Activated T-cell treated with anti-CD3 and anti-CD28 coated beads, Interleukin-2, amount 50 U/mL, for 24 hours (primary cell): ENCODE results near the gene KIAA1217.

ENCODE experiments used
- DNase-seq: peaks from one replicate; pipeline ENCODE4 v3.0.0-alpha.2; 2020
- H3K27ac Mint-ChIP-seq: 2 replicates; pipeline ENCODE4 v1.8.0; 2020; ENCODE audit warnings: mild to moderate bottlenecking, mixed read lengths
- H3K27me3 Mint-ChIP-seq: 2 replicates; pipeline ENCODE4 v1.8.0; 2020; ENCODE audit warnings: mixed read lengths
- H3K36me3 Mint-ChIP-seq: 2 replicates; pipeline ENCODE4 v1.8.0; 2020; ENCODE audit warnings: low read depth, mixed read lengths
- H3K4me1 Mint-ChIP-seq: 2 replicates; pipeline ENCODE4 v1.8.0; 2020; ENCODE audit warnings: low read depth, mixed read lengths
- H3K4me3 Mint-ChIP-seq: 2 replicates; pipeline ENCODE4 v1.8.0; 2020; ENCODE audit warnings: mild to moderate bottlenecking, moderate library complexity, mixed read lengths
- H3K9me3 Mint-ChIP-seq: 2 replicates; pipeline ENCODE4 v1.8.0; 2020; ENCODE audit warnings: mixed read lengths

The KIAA1217 gene

GRCh38 chr10:24197263-24197662, 11.7 kb upstream of the KIAA1217 start:
- Mint-ChIP-seq H3K4me3 (no peak overlapping the region), H3K36me3 (no peaks in the 10 kb centered on the region), H3K4me1 (no peaks in the 10 kb centered on the region), H3K27ac (no peak overlapping the region), H3K27me3 (peaks cover 27% of the 10 kb centered on the region), H3K9me3 (no peaks in the 10 kb centered on the region)
- no peak for DNase-seq

DNA sequence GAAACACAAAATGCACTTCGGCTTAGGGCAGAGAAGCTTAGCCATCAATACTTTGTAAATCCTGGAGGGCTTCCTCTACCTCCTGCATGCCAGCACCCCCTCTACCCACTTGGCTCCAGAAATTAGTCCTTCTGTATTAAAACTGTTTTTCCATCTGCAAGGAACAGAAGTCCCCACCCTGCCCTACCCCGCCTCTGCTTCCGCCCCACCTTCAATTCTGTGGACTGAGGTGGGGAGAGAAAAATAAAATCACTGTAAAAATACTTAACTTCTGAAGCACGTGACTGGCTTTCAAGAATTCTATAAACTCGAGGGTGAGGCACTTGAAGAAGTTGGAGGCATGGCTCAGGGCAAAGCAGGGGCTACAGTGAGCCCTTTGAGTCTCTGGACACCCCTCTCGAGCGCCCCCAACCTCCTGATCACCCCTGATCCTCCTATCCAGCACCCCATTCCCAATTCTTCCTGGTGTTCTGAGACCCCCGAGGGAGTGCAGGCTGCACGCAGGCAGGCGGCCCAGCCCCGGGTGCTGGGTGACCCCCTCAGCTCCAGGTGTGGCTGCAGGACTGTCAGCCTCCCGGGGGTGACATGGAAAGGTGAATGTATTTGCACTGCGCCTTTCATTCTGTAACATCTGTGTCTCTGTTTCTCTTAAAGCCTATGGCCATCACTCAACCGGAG, 7.3 kb upstream of the KIAA1217 start:
- no peak for DNase-seq
- Mint-ChIP-seq H3K36me3 (no peaks in the 10 kb centered on the region), H3K9me3 (no peaks in the 10 kb centered on the region), H3K27ac (no peak overlapping the region), H3K27me3 (peaks cover 39% of the 10 kb centered on the region), H3K4me3 (no peak overlapping the region), H3K4me1 (peaks cover 7% of the 10 kb centered on the region)

GRCh38 chr10:24202181-24202570, 6.8 kb upstream of the KIAA1217 start:
- DNase-seq, result no peak
- Mint-ChIP-seq H3K9me3 (no peaks in the 10 kb centered on the region), H3K4me3 (no peak overlapping the region), H3K27me3 (peaks cover 39% of the 10 kb centered on the region), H3K36me3 (no peaks in the 10 kb centered on the region), H3K27ac (no peak overlapping the region), H3K4me1 (peaks cover 7% of the 10 kb centered on the region)

DNA sequence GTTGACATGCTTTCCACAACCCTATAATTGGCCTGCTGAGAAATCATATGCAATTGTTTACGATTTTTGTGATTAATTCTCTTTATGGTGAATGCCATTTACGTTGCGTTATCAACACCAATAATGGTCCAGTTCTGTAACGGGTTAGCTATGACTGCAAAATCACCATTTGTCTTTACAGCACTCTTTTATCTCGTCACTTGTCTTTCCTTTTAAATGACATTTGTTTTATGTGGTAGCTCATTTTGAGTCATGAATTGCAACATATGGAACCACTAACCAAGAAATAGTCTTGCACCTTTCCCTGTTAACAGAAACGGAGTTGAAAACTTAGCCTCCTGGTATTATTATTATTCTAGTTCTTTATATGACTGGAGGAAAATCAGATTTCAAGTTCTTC, 3.1 kb upstream of the KIAA1217 start:
- no peak overlapping the region for H3K27ac Mint-ChIP-seq
- peaks cover 2% of the 10 kb centered on the region for H3K9me3 Mint-ChIP-seq
- no peak for DNase-seq
- H3K4me1 Mint-ChIP-seq, result peaks cover 33% of the 10 kb centered on the region
- no peaks in the 10 kb centered on the region for H3K36me3 Mint-ChIP-seq
- no peak overlapping the region for H3K4me3 Mint-ChIP-seq
- peaks cover 62% of the 10 kb centered on the region for H3K27me3 Mint-ChIP-seq

GRCh38 chr10:24206334-24206733, 2.6 kb upstream of the KIAA1217 start:
- Mint-ChIP-seq H3K4me1 (peaks cover 33% of the 10 kb centered on the region), H3K27ac (no peak overlapping the region), H3K9me3 (peaks cover 5% of the 10 kb centered on the region), H3K36me3 (no peaks in the 10 kb centered on the region), H3K4me3 (no peak overlapping the region), H3K27me3 (peaks cover 63% of the 10 kb centered on the region)
- no peak for DNase-seq

GRCh38 chr10:24206926-24207325, 2.0 kb upstream of the KIAA1217 start:
- Mint-ChIP-seq H3K36me3 (no peaks in the 10 kb centered on the region), H3K27me3 (peaks cover 63% of the 10 kb centered on the region), H3K4me3 (no peak overlapping the region), H3K27ac (no peak overlapping the region), H3K4me1 (peaks cover 33% of the 10 kb centered on the region), H3K9me3 (peaks cover 5% of the 10 kb centered on the region)
- no peak for DNase-seq

DNA sequence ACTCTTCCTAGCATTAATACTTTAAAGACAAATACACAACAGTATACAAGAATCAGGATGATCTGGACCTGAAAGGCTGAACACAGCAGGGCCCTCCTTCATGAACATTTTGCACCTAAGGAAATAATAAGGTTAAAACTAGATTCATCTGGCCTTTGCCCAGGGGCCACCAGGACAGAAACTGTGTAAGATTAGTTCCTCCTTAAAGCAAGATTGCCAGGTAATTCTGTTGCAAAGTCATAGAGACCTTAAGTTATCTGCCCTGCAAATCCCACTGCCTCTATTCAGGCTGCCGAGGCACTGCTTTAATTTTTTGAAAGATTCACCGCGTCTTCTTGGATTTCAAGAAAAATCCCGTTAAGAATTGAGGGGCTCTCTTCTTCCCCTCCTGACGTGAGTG, 1.6 kb upstream of the KIAA1217 start:
- Mint-ChIP-seq H3K9me3 (peaks cover 5% of the 10 kb centered on the region), H3K36me3 (no peaks in the 10 kb centered on the region), H3K27me3 (peaks cover 65% of the 10 kb centered on the region), H3K27ac (no peak overlapping the region), H3K4me3 (no peak overlapping the region), H3K4me1 (peaks cover 33% of the 10 kb centered on the region)
- no peak for DNase-seq

- peaks cover 33% of the 10 kb centered on the region for H3K4me1 Mint-ChIP-seq
- no peak for DNase-seq
- H3K27me3 Mint-ChIP-seq, result peaks cover 68% of the 10 kb centered on the region
- peak overlapping the region; percentile 72 for H3K4me3 Mint-ChIP-seq
- no peaks in the 10 kb centered on the region for H3K36me3 Mint-ChIP-seq
- no peak overlapping the region for H3K27ac Mint-ChIP-seq
- peaks cover 5% of the 10 kb centered on the region for H3K9me3 Mint-ChIP-seq
These were observed 942 bp upstream of the KIAA1217 start for GRCh38 chr10:24207781-24208611.

DNA sequence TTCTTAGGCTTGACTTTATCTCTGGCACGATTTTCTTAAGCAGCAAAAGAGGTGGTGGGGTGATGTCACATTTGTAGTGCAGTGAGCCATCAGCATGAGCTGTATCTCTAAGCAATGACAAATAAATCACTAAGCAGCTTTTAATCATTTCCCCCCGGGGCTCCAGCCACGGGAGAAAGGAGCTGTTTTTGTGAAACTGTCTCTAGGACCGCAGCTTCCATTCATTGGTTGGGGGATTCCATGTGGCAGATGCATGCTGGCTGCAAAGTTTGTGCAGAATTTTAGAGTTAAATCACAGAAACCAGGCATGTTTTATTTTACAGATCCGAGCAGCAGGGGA, 464 bp downstream of the KIAA1217 start:
- peak overlapping the region; percentile 90 for H3K27ac Mint-ChIP-seq
- H3K4me1 Mint-ChIP-seq, result peaks cover 33% of the 10 kb centered on the region
- DNase-seq, result peak; percentile 39
- peak overlapping the region; percentile 72 for H3K4me3 Mint-ChIP-seq
- peaks cover 5% of the 10 kb centered on the region for H3K9me3 Mint-ChIP-seq
- peaks cover 73% of the 10 kb centered on the region for H3K27me3 Mint-ChIP-seq
- no peaks in the 10 kb centered on the region for H3K36me3 Mint-ChIP-seq

DNA sequence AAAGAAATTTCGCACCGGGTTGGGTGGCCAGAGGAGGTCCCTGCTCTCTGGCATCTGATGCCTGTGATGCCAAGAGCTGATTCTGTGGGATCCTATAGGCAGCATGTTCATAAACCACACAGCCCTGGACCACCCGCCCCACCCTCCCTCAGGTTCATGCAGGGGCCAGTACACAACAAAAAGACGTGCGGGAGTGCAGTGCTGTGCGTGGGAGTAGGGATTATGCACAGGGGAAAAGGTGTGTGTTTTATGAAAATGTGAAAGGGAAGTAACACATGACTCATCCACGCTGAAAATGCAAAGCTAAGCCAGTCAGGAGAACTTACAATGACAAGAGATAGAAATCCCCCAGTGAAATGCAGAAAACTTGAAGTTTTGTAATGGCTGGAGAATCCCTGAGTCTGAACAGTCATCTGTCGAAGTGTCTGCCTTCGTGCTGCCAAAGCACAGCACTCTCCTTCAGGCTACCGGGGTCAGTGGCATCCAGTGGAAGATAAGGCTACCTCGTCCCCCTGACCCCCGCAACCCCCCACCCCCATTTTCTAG, 1.1 kb downstream of the KIAA1217 start:
- Mint-ChIP-seq H3K27me3 (peaks cover 74% of the 10 kb centered on the region), H3K36me3 (no peaks in the 10 kb centered on the region), H3K4me1 (peaks cover 33% of the 10 kb centered on the region), H3K9me3 (peaks cover 5% of the 10 kb centered on the region), H3K4me3 (peak overlapping the region; percentile 72), H3K27ac (peak overlapping the region; percentile 90)
- DNase-seq, result peak; percentile 49

- Mint-ChIP-seq H3K27ac (no peak overlapping the region), H3K27me3 (peaks cover 79% of the 10 kb centered on the region), H3K9me3 (peaks cover 5% of the 10 kb centered on the region), H3K4me3 (no peak overlapping the region), H3K36me3 (no peaks in the 10 kb centered on the region), H3K4me1 (peaks cover 33% of the 10 kb centered on the region)
- no peak for DNase-seq
These were observed 1.6 kb downstream of the KIAA1217 start for GRCh38 chr10:24210501-24210900.

- H3K36me3 Mint-ChIP-seq, result no peaks in the 10 kb centered on the region
These were observed 4.3 kb downstream of the KIAA1217 start for GRCh38 chr10:24213266-24213665.

DNA sequence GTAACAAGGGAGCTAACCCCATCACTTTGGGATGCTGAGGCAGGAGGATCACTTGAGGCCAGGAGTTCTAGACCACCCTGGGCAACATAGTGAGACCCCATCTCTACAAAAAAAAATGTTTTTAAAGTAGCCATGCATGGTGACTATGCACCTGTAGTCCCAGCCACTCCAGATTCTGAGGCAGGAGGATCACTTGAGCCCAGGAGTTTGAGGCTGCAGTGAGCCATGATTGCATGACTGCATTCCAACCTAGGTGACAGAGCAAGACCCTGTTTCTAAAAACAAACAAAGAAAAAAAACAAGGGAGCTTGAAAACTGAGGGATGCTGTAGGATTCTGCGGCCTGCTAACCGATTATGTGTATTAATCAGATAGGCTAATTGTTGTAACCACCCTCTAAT, 4.9 kb downstream of the KIAA1217 start:
- H3K27me3 Mint-ChIP-seq, result peaks cover 59% of the 10 kb centered on the region

More at GRCh38 chr10:24213266-24213665, 4.3 kb downstream of the KIAA1217 start:
- H3K27ac Mint-ChIP-seq, result no peak overlapping the region
- peaks cover 21% of the 10 kb centered on the region for H3K4me1 Mint-ChIP-seq
- no peak overlapping the region for H3K4me3 Mint-ChIP-seq
- no peak for DNase-seq
- peaks cover 64% of the 10 kb centered on the region for H3K27me3 Mint-ChIP-seq
- peaks cover 5% of the 10 kb centered on the region for H3K9me3 Mint-ChIP-seq

DNA sequence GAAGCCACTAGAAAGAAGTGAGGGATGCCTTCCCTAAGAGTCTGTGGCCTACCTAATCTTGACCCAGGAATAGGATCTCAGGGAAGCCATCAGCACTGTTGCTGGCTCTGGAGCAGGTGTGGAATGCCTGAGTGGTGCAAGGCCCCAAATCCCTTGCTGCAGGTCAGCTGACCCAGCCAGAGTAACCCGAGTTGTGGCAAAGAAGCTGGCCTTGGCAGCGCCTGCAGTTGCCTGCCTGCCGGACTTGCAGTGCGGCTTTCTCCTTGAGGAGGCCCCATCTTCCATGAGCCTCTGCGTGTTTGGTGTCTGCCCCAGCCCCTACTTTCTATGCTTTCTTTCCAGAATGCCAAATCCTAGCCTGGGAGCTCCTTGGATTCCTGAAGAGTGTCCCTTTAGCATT, 5.8 kb downstream of the KIAA1217 start:
- peaks cover 5% of the 10 kb centered on the region for H3K9me3 Mint-ChIP-seq
- H3K27ac Mint-ChIP-seq, result no peak overlapping the region
- DNase-seq, result no peak
- peaks cover 8% of the 10 kb centered on the region for H3K4me1 Mint-ChIP-seq
- peaks cover 51% of the 10 kb centered on the region for H3K27me3 Mint-ChIP-seq
- no peaks in the 10 kb centered on the region for H3K36me3 Mint-ChIP-seq
- no peak overlapping the region for H3K4me3 Mint-ChIP-seq

More for the DNA sequence above, 4.9 kb downstream of the KIAA1217 start:
- H3K9me3 Mint-ChIP-seq, result peaks cover 5% of the 10 kb centered on the region
- H3K27ac Mint-ChIP-seq, result no peak overlapping the region
- no peaks in the 10 kb centered on the region for H3K36me3 Mint-ChIP-seq
- H3K4me3 Mint-ChIP-seq, result no peak overlapping the region
- no peak for DNase-seq
- peaks cover 16% of the 10 kb centered on the region for H3K4me1 Mint-ChIP-seq

GRCh38 chr10:24215196-24215595, 6.3 kb downstream of the KIAA1217 start:
- no peak overlapping the region for H3K4me3 Mint-ChIP-seq
- no peak for DNase-seq
- H3K27me3 Mint-ChIP-seq, result peaks cover 47% of the 10 kb centered on the region
- peaks cover 4% of the 10 kb centered on the region for H3K4me1 Mint-ChIP-seq
- H3K36me3 Mint-ChIP-seq, result no peaks in the 10 kb centered on the region
- H3K27ac Mint-ChIP-seq, result no peak overlapping the region
- peaks cover 5% of the 10 kb centered on the region for H3K9me3 Mint-ChIP-seq
